ENCODE results near the gene G3BP1.

Gene G3BP1

DNA sequence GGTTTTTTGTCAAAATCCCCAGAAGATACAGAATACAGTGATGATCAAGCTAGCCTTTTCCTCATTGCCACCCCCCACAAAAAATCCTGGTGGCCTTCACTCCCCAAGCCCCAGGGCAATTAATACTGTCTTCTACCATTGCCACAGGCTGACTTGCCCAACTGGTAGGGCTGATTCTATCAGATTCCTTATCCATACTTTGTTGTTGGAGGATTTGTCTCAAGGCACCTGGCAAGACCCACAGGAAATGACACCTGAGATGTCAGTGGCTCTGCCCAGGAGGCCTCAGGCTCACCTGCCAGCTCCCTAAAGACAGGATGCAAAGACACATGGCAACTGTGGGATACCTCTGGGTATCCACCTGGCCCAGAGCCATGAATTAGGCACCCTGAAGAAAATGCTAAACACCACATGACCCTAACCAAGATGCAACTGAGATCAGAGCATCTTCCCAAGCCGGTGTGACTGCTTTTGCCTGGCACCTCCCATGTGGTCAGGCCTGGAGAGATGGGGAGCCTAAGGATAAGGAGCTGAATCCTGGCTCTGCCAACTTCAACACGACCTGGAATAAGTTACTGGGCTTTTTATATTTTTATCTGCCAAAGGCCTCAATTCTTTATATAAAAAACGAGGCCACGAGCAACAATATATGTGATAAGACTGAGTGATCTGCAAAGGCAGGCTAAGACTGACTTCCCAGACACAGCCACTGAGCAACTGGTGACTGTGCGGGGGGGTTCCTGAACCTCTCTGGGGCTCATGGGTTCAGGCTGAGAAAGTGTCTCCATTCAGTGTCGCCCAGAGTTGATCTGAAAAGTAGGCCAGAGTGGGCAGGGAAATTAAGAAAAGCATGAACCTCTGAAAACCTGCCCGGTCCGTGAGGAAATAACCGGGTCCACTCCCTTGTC lies 14.3 kb upstream of the G3BP1 start:
- H3K9ac ChIP-seq (ENCODE audit: low read depth, low read length), result peak overlapping the region; percentile 73
- H3K27me3 ChIP-seq (ENCODE audit: insufficient read depth, low read length), result no peaks in the 10 kb centered on the region
- H3K4me1 ChIP-seq (ENCODE audit: insufficient read depth, low read length), result peaks cover 26% of the 10 kb centered on the region
- 0 out of 2 replicates have a peak, but pooled peaks cover 8% of the 10 kb centered on the region for H3K36me3 ChIP-seq (ENCODE audit: insufficient read depth, low read length)
- H3K4me3 ChIP-seq (ENCODE audit: low read length), result peak overlapping the region; percentile 79
- 42% methylated on average over 9 of the region's 9 CpGs for WGBS
- H3K9me3 ChIP-seq (ENCODE audit: insufficient read depth, low read depth, low read length), result no peaks in the 10 kb centered on the region
- H3K27ac ChIP-seq (ENCODE audit: low read depth, low read length), result no peak overlapping the region

GRCh38 chr5:151758141-151758429 lies 13.7 kb upstream of the G3BP1 start:
- peak overlapping the region; percentile 73 for H3K9ac ChIP-seq (ENCODE audit: low read depth, low read length)
- H3K4me3 ChIP-seq (ENCODE audit: low read length), result peak overlapping the region; percentile 79
- no peaks in the 10 kb centered on the region for H3K27me3 ChIP-seq (ENCODE audit: insufficient read depth, low read length)
- peak overlapping the region; percentile 47; the same call in 1 of the 2 replicates for H3K27ac ChIP-seq (ENCODE audit: low read depth, low read length)
- peaks cover 26% of the 10 kb centered on the region for H3K4me1 ChIP-seq (ENCODE audit: insufficient read depth, low read length)
- H3K9me3 ChIP-seq (ENCODE audit: insufficient read depth, low read depth, low read length), result no peaks in the 10 kb centered on the region
- 0 out of 2 replicates have a peak, but pooled peaks cover 4% of the 10 kb centered on the region for H3K36me3 ChIP-seq (ENCODE audit: insufficient read depth, low read length)
- 0% methylated on average over 11 of the region's 11 CpGs for WGBS

- Histone ChIP-seq H3K27ac (ENCODE audit: low read depth, low read length) (peak within 1 kb of the TSS; percentile 47; the same call in 1 of the 2 replicates), H3K9ac (ENCODE audit: low read depth, low read length) (peak within 1 kb of the TSS; percentile 73), H3K9me3 (ENCODE audit: insufficient read depth, low read depth, low read length) (no peaks in the 10 kb centered on the region), H3K36me3 (ENCODE audit: insufficient read depth, low read length) (no peaks in the 10 kb centered on the region), H3K4me3 (ENCODE audit: low read length) (peak within 1 kb of the TSS; percentile 79), H3K27me3 (ENCODE audit: insufficient read depth, low read length) (no peaks in the 10 kb centered on the region), H3K4me1 (ENCODE audit: insufficient read depth, low read length) (peaks cover 26% of the 10 kb centered on the region)
- 5% methylated on average over 61 of the region's 61 CpGs for WGBS
Measured at GRCh38 chr5:151758430-151759241, 13.1 kb upstream of the G3BP1 start, which contains the start of gene ATOX1. Gene ATOX1, minus strand, starts transcription at chr5:151758631. Its CDS starts 80 bp downstream, at chr5:151758551.

DNA sequence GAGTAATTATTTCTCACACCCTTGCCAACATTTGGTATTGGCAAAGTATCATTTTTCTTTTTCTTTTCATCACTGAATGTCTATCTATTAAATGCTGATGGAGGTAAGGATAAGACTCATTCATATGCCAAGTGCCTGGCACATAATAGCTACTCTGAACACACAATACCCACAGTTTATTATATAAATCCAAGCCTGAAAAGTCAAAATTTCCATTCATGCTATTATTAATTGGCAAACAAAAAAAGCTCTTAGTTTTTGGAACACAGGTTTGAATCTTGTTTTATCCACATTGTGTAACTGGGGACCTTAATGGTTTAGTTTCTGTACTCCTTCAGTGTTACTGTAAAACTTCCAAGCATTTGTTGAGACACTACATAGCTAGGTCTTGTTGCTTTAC lies 7.0 kb upstream of the G3BP1 start:
- Histone ChIP-seq H3K27ac (ENCODE audit: low read depth, low read length) (no peak overlapping the region), H3K36me3 (ENCODE audit: insufficient read depth, low read length) (no peaks in the 10 kb centered on the region), H3K9me3 (ENCODE audit: insufficient read depth, low read depth, low read length) (no peaks in the 10 kb centered on the region), H3K9ac (ENCODE audit: low read depth, low read length) (no peak overlapping the region), H3K27me3 (ENCODE audit: insufficient read depth, low read length) (no peaks in the 10 kb centered on the region), H3K4me1 (ENCODE audit: insufficient read depth, low read length) (peaks cover 4% of the 10 kb centered on the region), H3K4me3 (ENCODE audit: low read length) (no peak overlapping the region)

DNA sequence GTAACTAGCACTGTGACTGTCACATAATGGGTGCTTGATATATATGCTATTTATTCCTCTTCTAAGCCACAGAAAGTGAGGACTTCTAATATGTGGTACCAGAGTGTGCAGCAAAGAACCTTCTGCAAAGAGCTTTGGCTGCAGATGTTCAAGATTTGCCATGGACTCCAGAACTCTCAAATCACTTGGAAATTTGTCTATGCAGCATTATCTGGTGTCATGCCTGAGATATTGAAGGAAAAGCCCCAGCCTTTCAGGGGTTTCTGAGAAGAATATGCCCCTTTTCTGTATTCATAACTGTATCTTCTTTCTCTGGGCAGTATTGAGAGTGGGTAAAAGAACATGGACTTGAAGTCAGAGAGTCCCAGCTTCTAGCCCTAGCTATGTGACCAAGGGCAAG lies 4.8 kb upstream of the G3BP1 start:
- Histone ChIP-seq H3K36me3 (ENCODE audit: insufficient read depth, low read length) (no peaks in the 10 kb centered on the region), H3K27me3 (ENCODE audit: insufficient read depth, low read length) (no peaks in the 10 kb centered on the region), H3K9ac (ENCODE audit: low read depth, low read length) (no peak overlapping the region), H3K4me1 (ENCODE audit: insufficient read depth, low read length) (peaks cover 5% of the 10 kb centered on the region; the same call in 1 of the 2 replicates), H3K27ac (ENCODE audit: low read depth, low read length) (no peak overlapping the region), H3K4me3 (ENCODE audit: low read length) (no peak overlapping the region), H3K9me3 (ENCODE audit: insufficient read depth, low read depth, low read length) (no peaks in the 10 kb centered on the region)

DNA sequence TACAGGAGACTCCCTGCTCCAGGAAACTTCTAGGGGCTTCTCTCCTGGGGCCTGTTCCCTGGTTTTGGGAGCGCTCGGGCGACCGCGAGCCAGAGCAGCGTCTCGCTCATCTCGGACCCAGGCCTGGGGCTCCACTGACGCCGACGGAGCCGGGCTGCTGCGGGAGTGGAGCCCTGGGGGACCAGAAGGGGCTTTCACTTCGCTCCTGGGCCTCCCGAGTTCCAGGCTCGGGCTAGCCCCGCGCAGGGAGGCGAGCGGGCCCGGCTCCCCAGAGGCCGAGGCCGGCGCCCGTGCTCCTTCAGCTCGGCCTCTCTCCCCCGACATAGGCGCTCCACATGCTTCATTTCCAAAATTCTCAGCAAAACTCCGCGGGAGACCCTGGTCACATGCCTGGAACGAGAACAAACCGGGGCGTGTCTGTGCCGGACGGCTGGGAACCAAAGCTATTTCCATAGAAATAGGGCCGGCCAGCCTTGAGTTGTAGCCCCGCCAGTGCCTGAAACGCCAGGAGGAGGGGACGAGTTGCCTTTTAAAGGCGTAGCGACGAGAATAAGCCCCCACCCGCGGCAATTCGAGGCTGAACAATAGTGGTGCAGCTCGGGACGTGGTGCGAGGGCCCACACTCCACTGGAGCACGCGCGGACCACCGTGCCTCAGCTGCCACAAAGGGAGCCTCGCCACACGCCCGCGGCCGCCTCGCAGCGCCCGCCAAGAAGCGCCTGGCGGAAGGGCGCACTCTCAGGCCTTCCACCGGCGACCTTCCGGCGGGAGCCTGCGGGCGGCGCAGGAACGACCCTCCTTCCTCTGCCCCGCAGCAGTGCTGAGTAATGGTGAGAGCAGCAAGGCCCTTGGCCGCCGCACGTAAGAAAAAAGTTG lies 1.1 kb upstream of the G3BP1 start:
- peaks cover 30% of the 10 kb centered on the region for H3K4me1 ChIP-seq (ENCODE audit: insufficient read depth, low read length)
- peak overlapping the region; percentile 91 for H3K9ac ChIP-seq (ENCODE audit: low read depth, low read length)
- peak overlapping the region; percentile 62 for H3K4me3 ChIP-seq (ENCODE audit: low read length)
- H3K27me3 ChIP-seq (ENCODE audit: insufficient read depth, low read length), result no peaks in the 10 kb centered on the region
- peaks cover 18% of the 10 kb centered on the region for H3K36me3 ChIP-seq (ENCODE audit: insufficient read depth, low read length)
- no peaks in the 10 kb centered on the region for H3K9me3 ChIP-seq (ENCODE audit: insufficient read depth, low read depth, low read length)
- 3% methylated on average over 75 of the region's 75 CpGs for WGBS
- peak overlapping the region; percentile 98 for H3K27ac ChIP-seq (ENCODE audit: low read depth, low read length)

DNA sequence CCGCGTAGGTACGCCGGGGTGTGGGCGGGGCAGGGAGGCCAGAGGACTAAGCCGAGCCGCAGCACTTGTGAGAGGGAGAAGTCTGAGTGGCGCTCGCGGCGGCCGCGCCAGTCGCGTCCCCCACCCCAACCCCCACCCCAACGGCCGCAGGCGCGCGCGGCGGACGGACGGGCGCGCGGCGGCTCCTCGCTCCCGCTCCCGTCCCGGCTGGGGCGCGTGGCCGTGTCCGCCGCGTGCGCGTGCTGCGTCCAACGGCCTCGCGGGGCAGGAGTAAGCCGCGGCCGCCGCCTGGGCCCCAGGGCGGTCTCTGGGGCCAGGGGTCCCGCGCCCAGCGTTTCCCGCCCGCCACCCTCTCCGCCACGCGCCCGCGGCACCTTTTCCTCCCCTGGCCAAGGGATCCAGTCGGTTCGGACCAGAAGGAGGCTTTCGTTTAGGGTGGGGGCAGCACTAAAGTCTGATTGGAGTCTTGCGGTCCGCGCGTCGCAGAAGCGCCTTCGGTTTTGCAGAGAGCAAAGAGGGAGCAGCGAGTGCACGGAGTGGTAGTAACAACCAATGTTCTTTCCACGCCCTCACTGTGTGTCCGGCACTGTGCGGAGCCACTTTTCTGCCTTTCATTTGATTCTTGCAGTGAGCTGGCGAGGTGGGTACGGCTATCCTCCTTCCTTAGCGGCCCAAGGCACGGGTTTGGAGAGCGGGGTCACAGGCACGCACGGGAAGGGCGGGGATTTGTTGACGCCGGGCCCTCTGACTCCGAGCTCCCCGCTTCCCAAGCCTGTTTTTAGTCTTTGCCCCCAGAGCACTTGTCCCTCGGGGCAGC lies 483 bp downstream of the G3BP1 start:
- Histone ChIP-seq H3K27me3 (ENCODE audit: insufficient read depth, low read length) (no peaks in the 10 kb centered on the region), H3K9me3 (ENCODE audit: insufficient read depth, low read depth, low read length) (no peaks in the 10 kb centered on the region), H3K4me3 (ENCODE audit: low read length) (peak overlapping the region; percentile 98), H3K36me3 (ENCODE audit: insufficient read depth, low read length) (peaks cover 30% of the 10 kb centered on the region), H3K9ac (ENCODE audit: low read depth, low read length) (peak overlapping the region; percentile 94), H3K4me1 (ENCODE audit: insufficient read depth, low read length) (peaks cover 42% of the 10 kb centered on the region), H3K27ac (ENCODE audit: low read depth, low read length) (peak overlapping the region; percentile 88)
- under 1% methylated on average over 84 of the region's 87 CpGs for WGBS

- peaks cover 43% of the 10 kb centered on the region for H3K4me1 ChIP-seq (ENCODE audit: insufficient read depth, low read length)
- H3K9me3 ChIP-seq (ENCODE audit: insufficient read depth, low read depth, low read length), result no peaks in the 10 kb centered on the region
- H3K36me3 ChIP-seq (ENCODE audit: insufficient read depth, low read length), result peaks cover 38% of the 10 kb centered on the region
- 1% methylated on average over 18 of the region's 18 CpGs for WGBS
- peak overlapping the region; percentile 88 for H3K27ac ChIP-seq (ENCODE audit: low read depth, low read length)
- peak overlapping the region; percentile 98 for H3K4me3 ChIP-seq (ENCODE audit: low read length)
- H3K27me3 ChIP-seq (ENCODE audit: insufficient read depth, low read length), result no peaks in the 10 kb centered on the region
- H3K9ac ChIP-seq (ENCODE audit: low read depth, low read length), result peak overlapping the region; percentile 94
Measured at GRCh38 chr5:151772846-151773561, 1.2 kb downstream of the G3BP1 start.

DNA sequence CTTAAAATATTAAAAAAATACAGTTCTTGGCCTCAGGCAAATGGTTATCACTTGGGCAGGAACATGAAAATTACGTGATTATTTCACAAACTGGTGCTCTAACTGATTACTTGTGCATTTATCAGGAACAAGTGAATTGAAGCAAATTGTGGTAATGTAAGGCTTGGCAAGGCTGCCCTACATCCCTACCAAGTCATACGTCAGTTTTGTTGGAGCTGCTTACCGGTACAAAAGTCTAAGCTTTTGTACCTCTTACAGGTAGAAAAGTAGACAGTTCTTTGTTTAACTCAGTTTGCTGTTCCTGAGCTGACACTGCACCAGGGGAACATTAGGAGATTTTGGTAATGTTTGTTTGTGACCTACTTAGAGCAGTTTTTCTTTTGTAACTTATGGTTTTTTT lies 2.2 kb downstream of the G3BP1 start:
- 12% methylated on average over 3 of the region's 3 CpGs for WGBS
- Histone ChIP-seq H3K9me3 (ENCODE audit: insufficient read depth, low read depth, low read length) (no peaks in the 10 kb centered on the region), H3K27ac (ENCODE audit: low read depth, low read length) (no peak overlapping the region), H3K36me3 (ENCODE audit: insufficient read depth, low read length) (peaks cover 41% of the 10 kb centered on the region), H3K4me3 (ENCODE audit: low read length) (peak overlapping the region; percentile 98), H3K4me1 (ENCODE audit: insufficient read depth, low read length) (peaks cover 46% of the 10 kb centered on the region), H3K27me3 (ENCODE audit: insufficient read depth, low read length) (no peaks in the 10 kb centered on the region), H3K9ac (ENCODE audit: low read depth, low read length) (peak overlapping the region; percentile 94; the same call in 1 of the 2 replicates)

Data from HUES64 (cell line).